ENCODE data around the gene NAXE. TPM values are rescaled to one million over a fixed set of nuclear protein-coding genes. Genes with fewer than 3 reads are reported as not detected.

NAXE gene
- total and polyA plus RNA-seq, 2 of the 13 experiments (the other 11 are each of a cell fraction or from before 2014, with no cell fraction given) = 39.4 to 59.4 TPM

- TF ChIP-seq ARID5B (CRISPR knock-in tag; IDR thresholded peaks at IDR 0.05) (peak; percentile 24; the same call in 1 of the 2 replicates), ASH2L (IDR thresholded peaks at IDR 0.05; ENCODE audit: insufficient read length, low read depth, low read length) (no peak), FOXA1 (IDR thresholded peaks at IDR 0.05) (no peak), FOXA1 (CRISPR knock-in tag; IDR thresholded peaks at IDR 0.05) (peak; percentile 64; the same call in 1 of the 2 replicates), ZNF329 (CRISPR knock-in tag; IDR thresholded peaks at IDR 0.05; ENCODE audit: low read depth) (no peak), RBAK (CRISPR knock-in tag; IDR thresholded peaks at IDR 0.05) (peak; percentile 95), RCOR2 (CRISPR knock-in tag; IDR thresholded peaks at IDR 0.05) (0 out of 2 replicates have a peak, but pooled peaks have one; percentile 34), ZNF816 (CRISPR knock-in tag; IDR thresholded peaks at IDR 0.05; ENCODE audit: borderline replicate concordance) (no peak), GTF3A (CRISPR knock-in tag; conservative IDR thresholded peaks at IDR 0.05) (no peak), HOXA3 (CRISPR knock-in tag; IDR thresholded peaks at IDR 0.05) (peak; percentile 41; the same call in 1 of the 2 replicates), BCL6 (CRISPR knock-in tag; IDR thresholded peaks at IDR 0.05) (peak; percentile 32; the same call in 1 of the 2 replicates), NFIC (IDR thresholded peaks at IDR 0.05; ENCODE audit: low read length) (peak; percentile 77; the same call in 1 of the 2 replicates), ZNF792 (CRISPR knock-in tag; IDR thresholded peaks at IDR 0.05) (0 out of 2 replicates have a peak, but pooled peaks have one; percentile 55), XRCC5 (optimal IDR thresholded peaks at IDR 0.05; ENCODE audit: low read length) (peak; percentile 17), FOXA3 (CRISPR knock-in tag; IDR thresholded peaks at IDR 0.05) (peak; percentile 61), ZNF280D (CRISPR knock-in tag; IDR thresholded peaks at IDR 0.05) (no peak), ZNF710 (CRISPR knock-in tag; IDR thresholded peaks at IDR 0.05; ENCODE audit: borderline replicate concordance) (peak; percentile 46; the same call in 1 of the 2 replicates), KLF11 (CRISPR knock-in tag; IDR thresholded peaks at IDR 0.05) (no peak), RARG (CRISPR knock-in tag; IDR thresholded peaks at IDR 0.05; ENCODE audit: low read depth) (no peak), GATAD2A (CRISPR knock-in tag; IDR thresholded peaks at IDR 0.05) (peak; percentile 34; the same call in 1 of the 2 replicates), ETV5 (CRISPR knock-in tag; IDR thresholded peaks at IDR 0.05; ENCODE audit: borderline replicate concordance) (peak; percentile 24; the same call in 1 of the 2 replicates), EP300 (IDR thresholded peaks at IDR 0.05; ENCODE audit: low read depth in 2 of 2, low read length in 2 of 2) (peak in 1 of 2 experiments; percentile 36; a peak in 1 of 4 replicates), EP300 (CRISPR knock-in tag; IDR thresholded peaks at IDR 0.05; ENCODE audit: borderline replicate concordance) (no peak)
Measured at GRCh38 chr1:156616463-156616862, 24.9 kb downstream of the NAXE start (continued).

Data from HepG2 (cell line).